ENCODE measurements around the gene DUSP1. TPM values are rescaled to one million over a fixed set of nuclear protein-coding genes. Genes with fewer than 3 reads are reported as not detected.

The DUSP1 gene
- total and polyA plus RNA-seq, 7 donors: 99.9 to 1,033 (median 449) TPM

- no peaks in the 10 kb centered on the region for H3K27me3 ChIP-seq
- no peaks in the 10 kb centered on the region for H3K36me3 ChIP-seq
- no peak overlapping the region for H3K4me3 ChIP-seq
- H3K4me1 ChIP-seq: peaks cover 0 to 44% (median 28%) of the 10 kb centered on the region in 4 donors
- WGBS, 2 donors: 88 to 92% methylated on average over 3 of the region's 3 CpGs
- TF ChIP-seq CTCF (IDR thresholded peaks at IDR 0.05) (no peak), POLR2AphosphoS5 (IDR thresholded peaks at IDR 0.05) (no peak), POLR2A (IDR thresholded peaks at IDR 0.05) (no peak), EP300 (IDR thresholded peaks at IDR 0.05) (no peak)
- intact Hi-C loops (cut with DNase I): loop anchor here (10.0 kb wide), 1 partner anchor 426 kb away; the partner anchor contains the start of gene BNIP1
- no peak for DNase-seq
- no peaks in the 10 kb centered on the region for H3K9me3 ChIP-seq
- H3K27ac ChIP-seq: no peak overlapping the region
Measured at GRCh38 chr5:172718527-172719114, 52.4 kb downstream of the DUSP1 start.

Small RNA genes lying within 50 kb of the gene (small RNA-seq; reads per million reads assigned to genes)
- gene AC022217.4: 0 to 0.36 (median 0) reads per million in 3 donors
- 0 reads per million in 3 donors for gene RF00019

Other genes starting within 250 kb of the DUSP1 start
- gene NEURL1B, start 129.9 kb downstream of the DUSP1 start, total RNA-seq: 10 to 100 TPM; 32.9 to 53.2 (median 45.6) TPM
- gene NEURL1B, start 129.9 kb downstream of the DUSP1 start, polyA plus RNA-seq: 10 to 100 TPM; 12.6 to 29.6 (median 26.6) TPM
- 100 to 1,000 TPM in 1 of 4 donors, 10 to 100 TPM in 3; 80.6 to 117 (median 95.7) TPM for gene ERGIC1, start 63.1 kb upstream of the DUSP1 start, total RNA-seq
- 100 to 1,000 TPM; 125 to 160 (median 132) TPM for gene ERGIC1, start 63.1 kb upstream of the DUSP1 start, polyA plus RNA-seq
- gene RPL26L1, start 188.2 kb upstream of the DUSP1 start, total RNA-seq: 10 to 100 TPM; 11.6 to 30.9 (median 25.4) TPM
- gene RPL26L1, start 188.2 kb upstream of the DUSP1 start, polyA plus RNA-seq: 10 to 100 TPM; 31.2 to 70.9 (median 41.8) TPM
- gene ATP6V0E1, start 212.6 kb upstream of the DUSP1 start, total RNA-seq: 100 to 1,000 TPM; 117 to 154 (median 134) TPM
- 100 to 1,000 TPM; 158 to 261 (median 249) TPM for gene ATP6V0E1, start 212.6 kb upstream of the DUSP1 start, polyA plus RNA-seq